Measurements from ENCODE around the gene CALY. TPM values are rescaled to one million over a fixed set of nuclear protein-coding genes. Genes with fewer than 3 reads are reported as not detected.

The CALY gene
- total and polyA plus RNA-seq, 7 donors: 0.05 TPM; not detected in 6

DNA sequence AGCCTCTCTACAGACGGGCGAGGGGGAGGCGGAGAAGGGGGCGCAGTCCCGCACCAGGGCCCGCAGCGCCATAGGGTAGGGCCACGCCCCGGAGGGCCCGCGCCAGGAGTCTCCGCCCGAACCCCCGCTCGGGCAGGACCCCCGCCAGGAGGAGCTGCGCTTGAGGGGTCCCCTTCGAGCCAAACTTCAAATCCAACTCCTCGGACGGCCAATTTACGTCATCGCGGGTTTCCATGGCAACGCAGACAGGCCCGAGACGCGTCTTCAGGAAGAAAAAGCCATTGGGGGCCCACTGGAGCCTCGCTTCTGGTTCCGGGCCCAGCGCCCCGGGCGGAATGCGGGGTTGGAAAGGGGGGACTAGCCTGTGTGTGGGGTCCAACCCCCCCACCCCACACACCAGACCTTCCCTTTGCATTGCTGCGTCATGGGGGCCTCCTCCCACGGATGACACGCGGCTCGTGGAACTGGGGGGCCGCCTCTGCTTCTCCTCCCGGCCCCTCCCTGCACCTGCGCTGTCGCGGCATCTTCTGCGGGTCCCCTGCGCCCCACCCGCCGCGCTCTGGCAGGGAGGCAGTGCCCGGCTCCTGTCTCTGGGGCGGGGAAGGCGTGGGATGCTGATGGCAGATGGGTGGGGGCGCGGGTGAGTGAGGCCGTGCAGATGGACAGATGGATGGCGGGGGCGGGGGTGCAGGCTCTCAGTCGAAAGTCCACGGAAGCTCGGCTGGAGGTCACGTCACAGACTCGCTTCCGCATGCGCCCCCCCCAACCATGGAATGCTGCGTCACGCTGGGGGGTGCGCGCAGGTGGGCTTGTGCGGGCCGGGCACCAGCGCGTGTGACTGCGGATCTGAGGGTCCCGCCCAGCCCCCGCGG, 1.2 kb downstream of the CALY start:
- H3K27me3 ChIP-seq (ENCODE audit: insufficient read depth in 3 of 3, low read length in 2 of 3): peaks cover 0 to 64% (median 47%) of the 10 kb centered on the region in 3 donors
- intact Hi-C loops (cut with DNase I): no loop called here
- TF ChIP-seq, protein P1, sequence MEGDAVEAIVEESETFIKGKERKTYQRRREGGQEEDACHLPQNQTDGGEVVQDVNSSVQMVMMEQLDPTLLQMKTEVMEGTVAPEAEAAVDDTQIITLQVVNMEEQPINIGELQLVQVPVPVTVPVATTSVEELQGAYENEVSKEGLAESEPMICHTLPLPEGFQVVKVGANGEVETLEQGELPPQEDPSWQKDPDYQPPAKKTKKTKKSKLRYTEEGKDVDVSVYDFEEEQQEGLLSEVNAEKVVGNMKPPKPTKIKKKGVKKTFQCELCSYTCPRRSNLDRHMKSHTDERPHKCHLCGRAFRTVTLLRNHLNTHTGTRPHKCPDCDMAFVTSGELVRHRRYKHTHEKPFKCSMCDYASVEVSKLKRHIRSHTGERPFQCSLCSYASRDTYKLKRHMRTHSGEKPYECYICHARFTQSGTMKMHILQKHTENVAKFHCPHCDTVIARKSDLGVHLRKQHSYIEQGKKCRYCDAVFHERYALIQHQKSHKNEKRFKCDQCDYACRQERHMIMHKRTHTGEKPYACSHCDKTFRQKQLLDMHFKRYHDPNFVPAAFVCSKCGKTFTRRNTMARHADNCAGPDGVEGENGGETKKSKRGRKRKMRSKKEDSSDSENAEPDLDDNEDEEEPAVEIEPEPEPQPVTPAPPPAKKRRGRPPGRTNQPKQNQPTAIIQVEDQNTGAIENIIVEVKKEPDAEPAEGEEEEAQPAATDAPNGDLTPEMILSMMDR (IDR thresholded peaks at IDR 0.05): no peak
- no peaks in the 10 kb centered on the region for H3K36me3 ChIP-seq (ENCODE audit: insufficient read depth in 1 of 2, low read depth in 1 of 2)
- H3K4me1 ChIP-seq: peaks cover 12% of the 10 kb centered on the region
- H3K27ac ChIP-seq: no peak overlapping the region
- no peaks in the 10 kb centered on the region for H3K9me3 ChIP-seq
- peak in 2 of 4 donors; percentile 20 to 52 for ATAC-seq
- WGBS, 3 donors: 1 to 3% (median 1%) methylated on average over 44 to 75 of the region's 75 CpGs
- peak; percentile 57 to 77 for DNase-seq
- peak overlapping the region; percentile 56 for H3K4me3 ChIP-seq

DNA sequence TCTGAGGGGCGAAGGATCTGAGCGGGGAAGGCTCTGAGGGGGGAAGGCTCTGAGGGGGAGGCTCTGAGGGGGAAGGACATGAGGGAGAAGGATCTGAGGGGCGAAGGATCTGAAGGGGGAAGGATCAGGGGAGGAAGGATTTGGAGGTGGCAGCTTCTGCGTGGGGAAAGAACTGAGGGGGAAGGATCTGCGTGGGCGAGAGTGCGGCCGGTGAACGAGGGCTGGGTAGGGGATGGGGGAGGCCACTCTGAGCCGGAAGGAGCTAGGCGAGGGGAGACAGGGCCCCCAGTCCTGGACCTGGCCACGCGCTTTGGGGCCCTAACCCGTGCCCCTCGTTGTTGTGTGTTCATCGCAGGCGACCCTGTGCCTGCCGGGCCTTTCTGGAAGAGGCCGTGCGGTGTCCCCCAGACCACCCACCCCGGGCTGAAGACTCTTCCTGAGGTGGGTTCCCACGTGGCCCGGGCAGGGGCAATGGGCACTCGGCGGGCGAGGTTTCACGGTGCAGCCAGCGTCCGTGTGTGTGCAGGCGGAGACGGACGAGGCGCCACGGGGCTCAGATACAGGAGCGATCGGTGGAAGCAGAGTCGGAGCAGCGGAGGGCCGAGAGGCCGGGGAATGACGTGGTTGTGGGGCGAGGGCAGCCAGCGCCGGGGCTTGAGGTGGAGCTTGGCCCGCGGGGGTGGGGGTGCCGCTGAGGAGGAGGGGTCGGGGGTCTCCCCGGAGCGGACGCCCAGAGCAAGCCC, 2.0 kb downstream of the CALY start:
- DNase-seq (peak; percentile 16 to 44), ATAC-seq (peak in 3 of 4 donors; percentile 24 to 37 (median 35))
- no peak overlapping the region for H3K27ac ChIP-seq
- 14 to 19% (median 14%) methylated on average over 44 to 51 of the region's 51 CpGs for WGBS, 3 donors
- TF ChIP-seq, protein P1 (IDR thresholded peaks at IDR 0.05): no peak
- peak overlapping the region; percentile 56 for H3K4me3 ChIP-seq
- H3K27me3 ChIP-seq (ENCODE audit: insufficient read depth in 3 of 3, low read length in 2 of 3): peaks cover 0 to 56% (median 43%) of the 10 kb centered on the region in 3 donors
- H3K4me1 ChIP-seq: peaks cover 12% of the 10 kb centered on the region
- no peaks in the 10 kb centered on the region for H3K36me3 ChIP-seq (ENCODE audit: insufficient read depth in 1 of 2, low read depth in 1 of 2)
- intact Hi-C loops (cut with DNase I): no loop called here
- H3K9me3 ChIP-seq: no peaks in the 10 kb centered on the region

DNA sequence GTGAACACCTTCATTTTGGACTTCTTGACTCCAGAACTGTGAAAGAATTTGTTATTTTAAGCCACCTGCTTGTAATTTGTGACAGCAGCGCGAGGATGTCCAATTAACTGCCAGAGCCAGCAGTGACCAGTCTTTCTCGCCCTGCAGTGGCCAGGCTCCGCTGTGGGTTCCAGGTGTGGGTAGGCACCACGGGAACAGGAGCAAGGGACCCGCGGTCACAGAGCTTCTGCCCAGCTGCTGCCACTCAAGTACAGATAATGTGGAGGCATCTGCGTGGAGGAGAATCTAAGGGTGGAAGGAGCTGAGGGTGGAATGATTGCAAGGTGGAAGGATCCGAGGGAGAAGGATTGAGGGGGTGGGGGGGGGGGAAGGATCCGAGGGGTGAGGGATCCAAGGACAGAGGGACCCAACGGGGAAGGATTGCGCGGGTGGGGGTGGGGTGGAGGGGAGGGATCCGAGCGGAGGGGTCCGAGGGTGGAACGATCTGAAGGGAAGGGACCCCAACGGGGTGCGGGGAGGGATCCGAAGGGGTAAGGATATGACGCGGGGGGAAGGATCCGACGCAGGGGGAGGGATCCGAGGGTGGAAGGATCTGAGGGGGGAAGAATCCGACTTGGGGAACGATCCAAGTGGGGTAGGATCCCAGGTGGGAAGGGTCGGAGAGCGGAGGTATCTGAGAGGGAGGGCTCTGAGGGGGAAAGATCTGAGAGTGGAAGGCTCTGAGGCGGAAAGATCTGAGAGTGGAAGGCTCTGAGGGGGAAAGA, 3.6 kb downstream of the CALY start:
- Histone ChIP-seq H3K36me3 (ENCODE audit: insufficient read depth in 1 of 2, low read depth in 1 of 2) (no peaks in the 10 kb centered on the region), H3K27ac (no peak overlapping the region), H3K4me3 (no peak overlapping the region), H3K9me3 (no peaks in the 10 kb centered on the region), H3K27me3 (ENCODE audit: insufficient read depth in 3 of 3, low read length in 2 of 3) (peaks cover 0 to 70% (median 40%) of the 10 kb centered on the region in 3 donors), H3K4me1 (peaks cover 12% of the 10 kb centered on the region)
- peak in 1 of 2 donors; percentile 27 for DNase-seq
- WGBS, 3 donors: 69 to 80% (median 79%) methylated on average over 30 of the region's 30 CpGs
- ATAC-seq: no peak
- TF ChIP-seq, protein P1 (IDR thresholded peaks at IDR 0.05): no peak
- intact Hi-C loops (cut with DNase I): no loop called here

DNA sequence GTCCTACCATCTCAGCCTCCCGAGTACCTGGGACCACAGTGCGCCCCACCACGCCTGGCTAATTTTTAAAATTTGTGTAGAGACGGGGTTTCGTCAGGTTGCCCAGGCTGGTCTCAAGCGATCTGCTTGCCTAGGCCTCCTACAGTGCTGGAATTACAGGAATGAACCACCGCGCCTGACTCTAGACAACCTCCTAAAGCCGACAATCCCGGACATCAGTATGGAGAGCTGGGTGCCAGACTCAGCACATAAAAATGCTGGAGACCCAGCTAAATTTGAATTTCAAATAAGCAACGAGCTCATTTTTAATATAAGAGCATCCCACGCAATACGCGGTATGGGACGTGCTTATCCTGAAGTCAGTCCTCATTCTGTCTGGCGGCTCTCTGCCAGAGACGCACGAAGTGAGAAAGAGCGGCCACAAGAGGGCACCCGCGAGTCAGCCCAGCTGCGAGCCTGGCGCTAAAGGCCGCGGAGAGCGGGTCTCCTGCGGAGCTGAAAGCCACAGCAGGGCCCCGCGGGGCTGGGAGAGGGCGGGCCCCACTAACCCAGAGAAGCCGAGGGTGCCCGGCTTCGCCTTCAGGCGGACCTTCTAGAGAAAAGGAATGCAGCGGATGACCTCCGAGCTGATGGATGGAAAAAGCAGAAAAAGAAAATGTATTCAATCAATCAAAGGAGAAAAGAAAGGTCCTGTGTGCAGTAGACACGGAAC, 7.0 kb downstream of the CALY start:
- ATAC-seq: peak; percentile 84 to 97 (median 88)
- Histone ChIP-seq H3K4me3 (peak overlapping the region; percentile 43), H3K4me1 (no peaks in the 10 kb centered on the region), H3K27ac (no peak overlapping the region), H3K36me3 (ENCODE audit: insufficient read depth in 1 of 2, low read depth in 1 of 2) (no peaks in the 10 kb centered on the region), H3K27me3 (ENCODE audit: insufficient read depth in 3 of 3, low read length in 2 of 3) (peaks cover 0 to 74% (median 33%) of the 10 kb centered on the region in 3 donors), H3K9me3 (no peaks in the 10 kb centered on the region)
- DNase-seq: peak; percentile 83 to 91
- TF ChIP-seq, protein P1 (IDR thresholded peaks at IDR 0.05): peak; percentile 98
- intact Hi-C loops (cut with DNase I): loop anchor here (2.0 to 10.0 kb wide), 3 partner anchors 65 to 278 kb away; partner anchors contain the start of gene MTG1 (in 1 of the 2)
- WGBS, 3 donors: 8 to 9% (median 8%) methylated on average over 37 of the region's 37 CpGs

All from psoas muscle (tissue), 8 donors.